DLD1 (cell line): ENCODE data around the gene SF3A2.

Source experiments
- in situ Hi-C: cut with HindIII; loops from 2 replicates; pipeline ENCODE4 v1.10.0; 2017; ENCODE audit warnings: low sequenced_read_pairs

Gene SF3A2

DNA sequence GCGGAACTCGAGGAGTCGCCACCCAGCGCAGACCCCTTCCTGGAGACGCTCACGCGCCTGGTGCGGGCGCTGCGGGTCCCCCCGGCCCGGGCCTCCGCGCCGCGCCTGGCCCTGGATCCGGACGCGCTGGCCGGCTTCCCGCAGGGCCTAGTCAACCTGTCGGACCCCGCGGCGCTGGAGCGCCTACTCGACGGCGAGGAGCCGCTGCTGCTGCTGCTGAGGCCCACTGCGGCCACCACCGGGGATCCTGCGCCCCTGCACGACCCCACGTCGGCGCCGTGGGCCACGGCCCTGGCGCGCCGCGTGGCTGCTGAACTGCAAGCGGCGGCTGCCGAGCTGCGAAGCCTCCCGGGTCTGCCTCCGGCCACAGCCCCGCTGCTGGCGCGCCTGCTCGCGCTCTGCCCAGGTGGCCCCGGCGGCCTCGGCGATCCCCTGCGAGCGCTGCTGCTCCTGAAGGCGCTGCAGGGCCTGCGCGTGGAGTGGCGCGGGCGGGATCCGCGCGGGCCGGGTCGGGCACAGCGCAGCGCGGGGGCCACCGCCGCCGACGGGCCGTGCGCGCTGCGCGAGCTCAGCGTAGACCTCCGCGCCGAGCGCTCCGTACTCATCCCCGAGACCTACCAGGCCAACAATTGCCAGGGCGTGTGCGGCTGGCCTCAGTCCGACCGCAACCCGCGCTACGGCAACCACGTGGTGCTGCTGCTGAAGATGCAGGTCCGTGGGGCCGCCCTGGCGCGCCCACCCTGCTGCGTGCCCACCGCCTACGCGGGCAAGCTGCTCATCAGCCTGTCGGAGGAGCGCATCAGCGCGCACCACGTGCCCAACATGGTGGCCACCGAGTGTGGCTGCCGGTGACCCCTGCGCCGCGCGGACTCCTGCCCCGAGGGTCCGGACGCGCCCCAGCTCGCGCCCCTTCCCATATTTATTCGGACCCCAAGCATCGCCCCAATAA, 14.8 kb downstream of the SF3A2 start:
- in situ Hi-C loops = no loop called here

DNA sequence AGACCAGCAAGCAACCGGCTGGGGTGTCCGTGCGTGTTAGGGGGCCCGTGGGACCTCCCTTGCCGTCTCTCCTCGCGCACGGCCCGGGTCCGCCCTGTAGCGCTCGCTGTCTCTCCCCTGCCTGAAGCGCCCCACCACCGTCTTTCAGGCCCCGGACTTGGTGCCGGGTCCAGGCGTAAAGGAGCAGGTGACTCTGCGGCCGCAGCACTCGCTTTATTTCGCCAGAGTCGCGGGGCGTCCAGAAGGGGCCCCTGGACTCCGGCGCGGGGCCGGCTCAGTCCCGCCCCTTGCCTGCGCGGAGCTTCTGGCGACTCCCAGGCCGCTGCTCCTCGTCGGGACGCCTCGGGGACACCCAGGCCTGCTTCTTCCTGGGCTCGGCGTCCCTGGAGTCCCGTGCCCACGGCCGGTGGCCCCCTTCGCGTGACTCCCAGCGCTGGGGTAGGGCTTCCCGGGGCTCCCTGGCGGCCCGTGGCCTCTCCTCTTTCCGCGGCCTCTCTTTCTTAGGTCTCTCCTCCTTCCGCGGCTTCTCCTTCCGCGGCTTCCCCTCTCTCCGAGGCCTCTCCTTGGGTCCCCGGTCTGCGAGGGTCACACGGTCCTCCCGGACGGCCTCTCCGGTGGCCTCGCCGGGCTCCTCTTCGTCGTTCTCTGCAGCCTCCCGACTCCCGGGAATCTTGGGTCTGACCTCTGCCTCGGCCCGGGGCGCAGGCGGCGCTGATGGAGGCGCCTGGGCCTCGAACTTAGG, 15.6 kb downstream of the SF3A2 start:
- in situ Hi-C loops = no loop called here

DNA sequence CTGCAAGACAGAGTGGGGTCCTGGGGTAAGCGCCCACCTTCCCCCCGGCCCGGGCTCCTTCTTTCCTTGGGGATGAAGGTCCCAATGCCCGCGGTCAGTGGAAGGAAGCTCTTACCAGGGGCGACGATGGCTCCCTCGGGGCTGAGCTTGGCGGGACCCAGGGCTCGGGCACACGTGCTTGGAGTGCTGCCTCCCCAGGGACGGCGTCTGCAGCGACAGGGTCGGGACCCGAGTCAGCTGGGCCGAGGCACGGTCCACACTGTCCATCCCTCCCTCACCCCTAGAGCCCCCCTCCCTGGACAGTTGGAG, 16.1 kb downstream of the SF3A2 start:
- in situ Hi-C loops = no loop called here

DNA sequence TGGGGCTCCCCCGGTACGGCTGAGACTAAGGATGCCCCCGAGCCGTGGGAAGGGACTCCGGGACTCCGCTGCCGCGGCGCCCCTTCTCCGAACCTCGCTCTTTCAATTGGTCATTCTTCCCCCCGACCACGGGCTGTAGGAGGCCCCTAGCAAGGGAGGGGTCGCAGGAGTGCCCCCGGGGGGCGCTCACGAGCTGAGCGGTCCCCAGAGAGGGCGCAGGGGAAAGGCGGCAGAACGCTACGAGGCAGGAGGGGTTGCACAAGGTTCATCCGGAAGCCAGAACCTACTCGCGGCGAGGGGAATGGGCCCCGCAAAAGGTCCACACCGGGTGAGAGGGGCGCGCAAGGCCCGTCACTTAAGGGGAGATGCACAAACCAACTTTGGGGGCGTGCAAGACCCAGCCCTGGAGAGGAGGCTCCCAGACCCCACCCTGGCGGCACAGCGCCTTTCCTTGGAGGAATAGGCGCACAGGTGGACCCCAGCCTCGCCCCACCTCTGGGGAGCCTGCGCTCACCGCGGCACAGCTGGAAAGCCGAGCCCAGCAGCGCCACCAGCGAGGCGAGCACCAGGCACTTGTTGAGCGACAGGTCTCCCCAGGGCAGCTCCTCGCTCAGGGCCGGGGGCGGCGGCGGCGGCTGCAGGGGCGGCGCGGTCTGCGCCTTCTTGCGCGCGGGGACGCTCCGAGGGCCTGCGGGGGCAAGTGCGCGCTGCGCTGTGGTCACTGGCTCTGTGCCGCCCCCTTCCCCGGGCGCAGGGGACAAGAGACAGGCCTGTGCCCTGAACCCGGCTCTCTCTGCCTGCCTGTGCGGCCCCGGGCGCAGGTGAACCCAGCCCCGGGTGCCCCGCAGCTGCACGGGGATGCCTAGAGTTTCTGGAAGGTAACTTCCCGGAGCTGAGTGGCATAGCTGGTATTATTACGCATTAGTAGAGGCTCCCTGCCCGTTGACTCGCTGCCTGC, 16.8 kb downstream of the SF3A2 start:
- in situ Hi-C loops = no loop called here

DNA sequence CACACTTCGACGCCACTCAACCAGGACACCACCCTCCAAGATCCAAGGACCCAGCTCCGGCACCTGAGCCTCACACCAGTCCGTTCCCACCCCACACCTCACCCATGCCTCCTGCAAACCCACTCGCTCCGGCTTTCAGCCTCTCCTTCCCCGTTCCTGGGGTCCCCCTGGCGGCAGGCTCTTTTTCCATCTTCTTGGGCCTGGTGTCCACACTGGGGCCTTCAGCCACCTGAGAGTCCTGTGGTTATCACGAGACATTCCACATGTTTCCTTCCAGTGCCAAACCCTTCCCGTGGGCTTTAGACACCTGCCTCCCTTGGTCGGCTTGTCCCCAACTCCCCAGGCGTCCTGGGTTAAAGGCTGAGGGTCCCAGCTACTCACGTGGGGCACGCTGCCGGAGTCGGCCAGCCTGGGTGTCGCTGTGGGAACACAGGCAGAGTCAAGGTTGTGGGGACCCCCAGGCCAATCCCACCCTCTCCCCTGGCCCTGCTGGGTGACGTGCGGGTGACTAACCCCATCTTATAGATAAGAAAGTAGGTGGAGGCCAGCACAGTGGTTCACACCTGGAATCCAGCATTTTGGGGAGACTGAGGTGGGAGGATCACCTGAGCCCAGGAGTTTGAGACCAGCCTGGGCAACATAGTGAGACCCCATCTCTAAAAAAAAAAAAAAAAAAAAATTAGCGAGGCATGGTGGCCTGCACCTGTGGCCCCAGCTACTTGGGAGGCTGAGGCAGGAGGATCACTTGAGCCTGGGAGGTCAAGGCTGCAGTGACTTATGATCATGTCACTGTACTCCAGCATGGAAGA, 17.6 kb downstream of the SF3A2 start:
- in situ Hi-C loops = no loop called here

DNA sequence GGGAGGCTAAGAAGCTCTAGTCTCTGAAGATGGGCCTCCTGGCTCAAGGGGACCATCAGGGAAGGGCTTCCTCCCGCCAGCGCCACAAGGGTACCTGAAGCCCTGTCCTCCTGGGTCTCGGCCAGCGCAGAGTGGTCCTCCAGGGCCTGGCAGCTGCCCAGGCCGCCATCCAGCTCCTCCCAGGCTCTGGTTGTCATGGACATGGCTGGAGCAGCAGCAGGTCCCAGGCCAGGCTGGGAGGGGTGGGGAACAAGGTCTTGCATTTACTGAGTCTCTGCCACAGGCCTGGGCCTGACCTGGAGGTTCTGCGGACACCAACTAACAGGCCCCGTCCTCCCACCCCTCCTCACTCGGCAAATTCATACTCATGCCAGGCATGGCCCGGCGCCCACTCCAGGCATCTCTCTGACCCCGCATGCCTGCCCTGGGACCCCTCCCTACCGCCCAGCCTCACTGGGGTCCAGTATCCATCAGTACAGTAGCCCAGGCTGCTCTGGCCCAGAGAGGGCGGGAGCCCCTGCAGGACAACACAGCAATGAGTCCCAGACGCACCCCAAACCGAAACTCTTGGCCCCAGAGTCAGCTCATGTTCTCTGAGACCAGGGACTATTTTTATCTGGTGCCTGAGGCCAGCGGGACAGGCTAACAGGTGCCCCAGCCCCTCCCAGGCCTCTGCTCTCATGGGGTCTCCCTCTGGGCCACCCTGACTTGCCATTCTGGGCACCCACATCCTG, 18.7 kb downstream of the SF3A2 start:
- in situ Hi-C loops = no loop called here

DNA sequence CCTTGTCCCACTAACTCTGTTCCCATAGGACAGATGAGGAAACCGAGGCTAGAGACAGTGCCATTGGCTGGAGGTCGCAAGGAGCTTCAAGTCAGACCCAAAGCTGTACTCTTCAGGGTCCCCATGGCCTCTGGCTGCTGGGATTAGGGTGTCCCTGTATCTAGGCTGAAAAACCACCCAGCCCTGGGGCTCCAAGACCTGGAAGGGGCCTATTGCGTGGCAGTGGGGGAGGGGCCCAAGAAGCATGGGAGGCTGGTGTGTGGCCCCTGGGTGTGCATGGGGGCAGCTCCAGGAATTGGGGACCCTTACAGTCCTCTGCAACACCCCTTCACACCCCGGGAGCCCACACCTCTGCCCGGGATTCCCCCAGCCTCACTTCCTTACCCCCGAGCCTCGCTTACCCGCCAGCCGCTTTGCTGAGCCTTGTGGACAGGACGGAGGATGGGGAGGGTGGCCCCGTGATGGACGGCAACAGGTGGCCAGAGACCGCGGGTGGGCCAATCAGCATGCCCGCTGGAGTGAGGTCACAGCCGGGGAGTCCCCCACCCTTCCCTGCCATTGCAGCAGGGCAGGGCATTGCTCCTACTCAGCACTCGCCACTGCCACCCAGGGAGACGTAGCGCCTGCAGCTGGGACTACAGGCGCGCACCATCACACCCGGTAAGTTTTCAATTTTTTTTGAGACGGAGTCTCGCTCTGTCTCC, 19.5 kb downstream of the SF3A2 start, which contains the start of gene JSRP1:
JSRP1 (minus strand) TSS at position 436 of the 704 bp plus-strand sequence. CDS start 1,103 bp downstream, outside the sequence.
- in situ Hi-C loops = no loop called here

DNA sequence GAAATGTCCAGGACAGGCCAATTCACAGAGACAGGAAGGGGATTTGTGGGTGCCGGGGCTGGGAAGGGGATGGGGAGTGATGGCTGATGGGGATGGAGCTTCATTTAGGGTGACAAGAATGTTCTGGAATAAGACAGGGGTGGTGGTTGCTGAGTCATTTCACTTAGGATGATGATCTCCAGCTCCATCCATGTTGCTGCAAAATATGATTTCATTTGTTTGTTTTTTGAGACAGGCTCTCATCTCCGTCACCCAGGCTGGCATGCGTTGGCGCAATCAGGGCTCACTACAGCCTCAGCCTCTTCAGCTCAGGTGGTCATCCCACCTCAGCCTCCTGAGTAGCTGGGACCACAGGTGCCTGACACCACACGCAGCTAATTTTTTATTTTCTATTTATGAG, 22.7 kb downstream of the SF3A2 start:
- in situ Hi-C loops = no loop called here

DNA sequence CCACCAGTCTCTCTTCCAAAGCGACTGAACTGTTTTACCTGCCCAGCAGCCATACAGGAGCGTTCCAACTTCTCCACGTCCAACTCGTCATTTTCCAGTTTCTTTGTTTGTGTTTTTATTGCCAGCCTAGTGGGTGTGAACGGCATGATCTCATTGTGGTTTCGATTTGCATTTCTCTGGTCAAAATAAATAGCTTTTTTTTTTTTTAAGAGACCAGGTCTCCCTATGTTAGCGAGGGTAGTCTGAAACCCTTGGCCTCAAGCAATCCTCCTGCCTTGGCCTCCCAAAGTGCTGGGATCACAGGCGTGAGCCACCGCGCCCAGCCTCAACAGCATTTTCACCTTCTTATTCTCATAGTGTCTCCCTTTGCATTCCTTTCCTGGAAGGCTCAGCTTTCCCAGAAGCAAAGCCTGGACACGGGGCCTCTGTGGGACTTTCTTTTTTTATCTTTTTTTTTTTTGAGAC, 23.7 kb downstream of the SF3A2 start:
- in situ Hi-C loops = no loop called here

DNA sequence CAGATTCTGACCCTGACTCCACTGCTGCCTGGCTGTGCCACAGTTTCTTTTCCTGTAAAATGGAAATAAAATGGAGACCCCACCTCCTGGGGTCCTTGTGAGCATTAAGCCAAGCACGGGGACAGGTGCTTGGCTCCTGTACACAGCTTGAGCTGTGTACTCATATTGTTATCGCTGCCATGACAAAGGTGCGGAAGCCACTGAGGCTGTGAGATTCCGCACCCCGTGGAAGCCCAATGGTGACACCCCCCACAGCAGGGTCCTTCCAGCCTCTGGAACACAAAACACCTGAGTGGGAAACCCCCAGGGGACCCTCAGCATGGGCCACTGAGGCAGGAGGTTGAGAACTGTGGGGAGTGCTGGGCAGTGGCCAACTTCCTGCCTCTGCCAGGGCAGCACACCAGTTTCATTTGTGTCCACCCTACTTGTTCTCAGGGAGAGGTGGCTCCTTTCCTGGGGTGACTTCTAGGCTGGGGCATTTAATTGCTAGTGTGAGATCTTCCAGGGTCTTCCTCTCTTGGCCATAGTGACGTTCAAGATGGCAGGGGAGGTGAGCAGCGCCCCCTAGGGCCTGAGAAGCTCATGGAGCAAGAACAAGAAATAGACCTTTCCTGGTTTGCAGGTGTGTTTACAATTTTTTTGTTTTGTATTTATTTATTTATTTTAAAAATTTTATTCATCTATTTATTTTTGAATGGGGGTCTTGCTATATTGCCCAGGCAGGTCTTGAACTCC, 25.0 kb downstream of the SF3A2 start:
- in situ Hi-C loops = no loop called here

DNA sequence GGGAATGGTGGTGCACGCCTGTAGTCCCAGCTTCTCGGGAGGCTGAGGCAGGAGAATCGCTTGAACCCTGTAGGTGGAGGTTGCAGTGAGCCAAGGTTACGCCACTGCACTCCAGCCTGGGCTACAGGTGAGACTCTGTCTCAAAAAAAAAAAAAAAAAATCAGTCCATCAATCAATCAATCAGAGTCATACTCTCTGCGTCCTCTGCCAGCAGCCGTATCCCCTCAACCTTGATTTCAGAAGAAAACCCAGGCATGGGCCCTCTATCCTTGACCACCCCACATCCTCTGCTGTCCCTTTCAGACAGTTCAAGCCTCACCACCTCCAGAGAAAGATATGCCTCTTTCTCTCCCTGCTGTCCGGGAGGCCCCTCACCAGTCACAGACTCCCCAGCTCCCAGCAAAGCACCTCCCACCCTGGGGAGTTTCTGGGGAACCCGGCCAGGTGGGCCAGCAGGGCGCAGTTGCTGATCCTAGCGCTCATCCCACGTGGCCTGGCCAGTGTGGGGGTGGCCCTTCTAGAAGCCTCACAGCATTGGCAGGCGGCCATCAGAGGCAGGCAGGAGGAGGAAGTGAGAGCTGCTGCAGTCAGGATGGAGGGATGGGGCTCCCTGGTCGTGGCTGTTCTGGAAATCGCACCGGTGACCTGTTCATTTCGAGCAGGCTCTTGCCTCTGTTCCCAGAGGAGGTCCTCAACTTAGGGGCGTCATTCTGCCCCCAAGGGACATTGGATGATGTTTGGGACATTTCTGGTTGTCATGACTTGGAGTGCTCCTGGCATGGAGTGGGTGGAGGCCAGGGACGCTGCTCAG, 29.8 kb downstream of the SF3A2 start:
- in situ Hi-C loops = no loop called here

DNA sequence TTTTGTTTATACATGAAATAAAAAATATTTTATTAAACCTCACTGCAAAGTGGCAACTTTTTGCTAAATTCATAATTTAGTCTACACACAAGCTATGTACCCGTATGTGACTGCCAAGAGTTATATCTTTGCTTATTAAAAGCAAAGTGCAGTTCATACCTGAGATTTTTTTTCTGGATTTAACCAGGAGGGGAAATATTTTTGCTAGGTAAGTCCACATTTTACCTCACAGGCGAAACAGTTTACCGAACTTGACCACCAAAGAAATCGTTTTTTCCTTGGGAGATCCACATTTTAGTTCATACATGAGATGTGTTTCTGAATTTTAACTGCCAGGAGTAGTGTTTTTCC, 31.8 kb downstream of the SF3A2 start:
- in situ Hi-C loops = no loop called here

DNA sequence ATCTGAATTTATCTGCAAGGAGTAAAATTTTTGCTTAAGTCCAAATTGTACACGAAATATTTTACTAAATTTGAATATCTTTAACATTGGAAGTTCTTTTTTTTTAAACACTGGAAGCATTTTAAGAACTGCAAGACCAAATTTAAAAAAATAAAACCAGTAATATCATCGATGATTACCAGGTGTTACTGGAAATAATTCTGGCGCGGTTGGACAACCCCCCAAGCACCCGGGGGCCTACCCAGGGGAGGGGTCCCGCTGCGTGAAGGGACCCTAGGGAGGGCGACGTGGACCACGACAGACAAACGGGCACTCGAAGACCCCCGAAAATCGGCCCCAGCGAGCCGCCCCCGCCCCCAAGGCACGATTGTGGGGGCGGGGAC, 32.2 kb downstream of the SF3A2 start:
- in situ Hi-C loops = no loop called here

DNA sequence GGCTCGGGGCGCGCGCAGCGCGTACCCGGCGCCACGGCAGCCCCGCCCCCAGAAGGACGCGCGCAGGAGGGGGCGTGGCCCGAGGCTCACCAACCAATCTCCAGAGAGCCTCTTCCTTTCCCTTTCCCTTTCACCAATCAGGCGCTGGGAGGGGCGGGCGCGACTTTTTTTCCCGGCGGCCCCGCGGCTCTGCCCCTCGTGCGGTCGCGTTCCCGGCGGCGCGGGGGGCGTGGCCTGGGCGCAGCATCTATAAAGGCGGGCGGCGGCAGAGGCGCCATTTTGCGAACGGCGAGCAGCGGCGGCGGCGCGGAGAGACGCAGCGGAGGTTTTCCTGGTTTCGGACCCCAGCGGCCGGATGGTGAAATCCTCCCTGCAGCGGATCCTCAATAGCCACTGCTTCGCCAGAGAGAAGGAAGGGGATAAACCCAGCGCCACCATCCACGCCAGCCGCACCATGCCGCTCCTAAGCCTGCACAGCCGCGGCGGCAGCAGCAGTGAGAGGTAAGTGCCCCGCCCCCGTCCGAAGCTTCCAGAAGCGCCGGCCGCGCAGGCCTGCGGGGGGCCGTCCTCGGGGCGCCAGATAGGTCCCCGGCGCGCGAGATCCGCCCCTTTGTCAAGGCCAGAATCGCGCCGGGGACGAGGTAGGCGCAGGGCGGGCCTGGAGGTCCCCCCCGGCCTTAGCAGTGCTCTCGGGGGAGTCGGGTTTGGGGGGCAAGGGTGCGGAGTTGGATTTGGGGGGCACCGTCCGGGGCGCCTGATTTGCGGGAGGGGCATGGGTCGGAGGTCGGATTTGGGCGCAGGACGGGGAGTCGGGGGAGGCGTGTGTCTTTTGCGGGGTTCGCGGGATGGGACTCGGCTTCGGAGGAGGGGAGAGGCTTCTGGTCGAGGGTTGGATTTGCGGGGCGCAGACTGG, 32.9 kb downstream of the SF3A2 start:
- in situ Hi-C loops = no loop called here

DNA sequence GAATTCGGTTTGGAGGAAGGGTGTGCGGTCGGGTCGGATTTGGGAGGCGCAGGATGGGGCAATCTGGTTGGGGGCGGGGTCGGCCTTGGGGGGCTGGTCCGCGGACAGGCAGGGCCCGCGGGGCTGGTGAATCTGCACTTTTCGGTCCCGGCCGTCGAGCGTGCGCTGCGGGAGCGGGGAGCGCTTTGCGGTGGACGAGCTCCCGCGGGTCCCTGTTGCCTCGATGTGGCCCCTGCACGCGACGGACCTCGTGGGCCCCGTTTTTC, 33.5 kb downstream of the SF3A2 start:
- in situ Hi-C loops = no loop called here

DNA sequence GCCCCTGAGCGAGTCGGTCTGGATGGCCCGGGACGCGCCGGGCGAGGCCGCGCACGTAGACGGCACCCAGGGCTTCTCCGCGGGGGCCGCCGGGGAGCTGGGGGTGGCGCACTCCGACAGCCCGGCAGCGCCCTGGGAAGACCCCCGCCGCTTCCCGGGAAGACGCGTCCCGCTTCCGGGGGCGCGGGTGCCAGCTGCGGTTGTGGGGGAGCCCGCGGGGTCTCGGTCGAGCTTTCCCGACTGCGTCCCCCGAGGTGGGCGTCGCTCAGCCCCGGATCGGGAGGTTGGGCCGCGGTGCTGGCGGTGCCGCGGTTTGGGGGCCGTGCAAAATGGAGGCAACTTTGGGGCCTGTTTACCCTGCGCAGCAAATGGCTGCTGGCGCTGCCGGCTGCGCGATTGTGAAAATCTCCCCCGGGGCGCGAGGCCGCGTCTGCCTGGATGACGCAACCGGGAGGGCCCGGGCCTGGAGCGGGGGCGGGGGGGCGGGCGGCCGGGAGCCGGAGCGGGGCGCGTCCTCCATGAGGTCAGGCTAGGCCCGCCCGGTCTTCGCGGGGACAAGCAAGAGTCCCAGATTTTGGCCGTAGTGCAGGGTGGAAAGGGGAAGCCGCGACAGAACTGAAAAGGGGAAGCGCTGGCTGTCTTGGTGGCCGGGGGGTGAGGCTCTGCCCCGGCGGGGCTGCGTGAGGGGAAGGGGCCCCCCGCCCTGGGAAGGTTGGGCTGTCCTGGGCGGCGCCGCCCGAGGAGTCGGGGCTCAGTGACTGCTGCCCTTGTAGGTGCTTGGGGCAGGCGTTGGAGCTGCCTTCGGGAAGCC, 34.0 kb downstream of the SF3A2 start:
- in situ Hi-C loops = no loop called here
